Esophagus squamous epithelium (tissue), 4 donors: ENCODE results near the gene AFF3.

ENCODE experiments used
- CTCF ChIP-seq, 6 experiments: fragments of 450-650 bp in 4 of 6; fragments of 200-600 bp in 2 of 6; sonication (generic) in 2 of 6; IDR thresholded peaks; one replicate each; pipeline ENCODE4 v1.5.1; 2016 to 2019; ENCODE audit warnings: antibody characterized with exemption in 6 of 6, mild to moderate bottlenecking in 4 of 6, moderate library complexity in 4 of 6
- POLR2A ChIP-seq, 4 donors: fragments of 450-650 bp; IDR thresholded peaks; one replicate each; pipeline ENCODE4 v1.6.1; 2017; ENCODE audit warnings: antibody characterized with exemption in 4 of 4, mild to moderate bottlenecking in 4 of 4, moderate library complexity in 3 of 4

- no peak for TF ChIP-seq CTCF (IDR thresholded peaks at IDR 0.05)
- TF ChIP-seq POLR2A (IDR thresholded peaks at IDR 0.05) = no peak
Measured at GRCh38 chr2:99831772-99832171, 310.6 kb downstream of the AFF3 start.
